NCI-H774 (cell line): ENCODE data around the gene ATG4C.
"Not testable (repeated sequence)": the region's sequence is repeated elsewhere in the genome, so short reads cannot be mapped to it uniquely, and the experiment has no call there.

Experiments
- DNase-seq: peaks from one replicate; lab custom pipeline; 2025; lab: John Stamatoyannopoulos, UW

The ATG4C gene

DNA sequence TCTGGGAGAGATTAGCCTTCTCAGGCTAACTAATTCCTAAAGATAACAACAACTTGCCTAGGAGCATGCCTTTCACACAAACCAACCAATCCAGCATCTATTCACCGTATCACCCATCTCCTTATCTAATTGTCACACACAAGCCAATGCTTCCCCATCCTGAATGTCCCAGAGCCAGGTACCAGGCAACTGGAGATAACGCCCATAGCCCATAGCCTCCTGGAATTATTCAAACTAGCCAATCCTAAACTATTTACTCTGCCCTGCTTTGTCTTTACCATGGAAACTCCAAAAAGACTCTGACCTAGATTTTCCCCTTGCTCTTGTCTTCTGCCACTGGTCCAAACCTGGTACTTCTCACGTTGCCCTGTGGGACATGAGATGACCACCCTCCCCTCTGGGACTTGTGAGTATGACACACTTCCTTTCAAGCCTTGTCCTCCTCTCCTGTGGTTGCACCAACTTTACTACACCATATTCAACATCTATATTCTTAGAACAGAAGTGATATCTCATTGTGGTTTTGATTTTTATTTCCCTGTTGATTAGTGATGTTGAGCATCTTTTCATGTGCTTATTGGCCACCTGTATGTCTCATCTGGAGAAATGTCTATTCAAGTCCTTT, 8.8 kb upstream of the ATG4C start:
- DNase-seq: no peak

DNA sequence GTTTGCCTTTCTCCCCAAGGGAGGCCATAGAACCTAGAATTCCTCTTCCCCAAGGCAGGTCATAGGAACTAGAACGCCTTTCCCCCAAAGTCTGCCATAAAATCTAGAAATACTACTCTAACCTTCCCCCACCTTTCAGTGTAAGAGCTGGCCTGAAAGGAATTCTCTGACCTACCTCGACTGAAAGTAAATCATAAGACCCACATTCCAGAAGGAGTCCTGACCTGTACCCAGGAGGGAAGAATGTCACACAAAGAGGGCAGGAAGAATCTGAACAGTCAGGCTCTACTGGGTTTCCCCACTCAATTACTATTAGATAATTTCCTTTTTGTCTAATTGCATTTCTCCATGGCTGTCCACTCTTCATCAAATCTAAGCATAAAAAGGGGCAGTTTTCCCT, 5.7 kb upstream of the ATG4C start:
- DNase-seq: no peak

DNA sequence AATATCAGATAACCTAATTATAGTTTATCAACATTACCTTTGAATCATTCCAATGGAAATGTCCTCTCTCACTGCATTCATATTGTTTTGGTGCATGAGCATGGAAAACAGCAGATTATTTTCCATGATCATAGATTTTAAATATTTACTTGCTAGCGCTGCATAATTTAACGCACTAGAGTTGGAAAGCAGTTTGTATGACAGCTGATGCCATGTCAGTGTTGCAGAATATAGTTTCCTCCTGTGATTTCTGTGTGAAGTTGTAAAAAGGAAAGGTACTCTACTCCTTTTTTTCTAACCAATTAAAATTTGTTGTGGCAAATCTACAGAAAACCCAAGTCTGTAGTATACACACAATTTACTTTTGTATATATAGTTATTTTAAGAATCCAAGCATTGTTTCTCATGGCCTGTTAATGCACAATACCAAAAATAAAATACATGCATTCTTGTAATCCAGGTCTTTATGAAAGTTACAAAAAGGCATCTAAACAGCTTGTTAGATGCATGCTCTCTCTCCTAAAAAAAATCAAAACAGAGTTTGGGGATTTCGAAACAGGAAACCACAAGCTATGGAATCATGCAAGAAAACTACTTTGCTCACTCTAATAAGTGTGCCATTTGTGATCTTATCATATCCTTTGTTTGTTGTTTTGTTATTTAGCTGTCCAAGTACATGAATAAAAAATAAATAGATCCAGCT, 1.9 kb upstream of the ATG4C start:
- no peak for DNase-seq

DNA sequence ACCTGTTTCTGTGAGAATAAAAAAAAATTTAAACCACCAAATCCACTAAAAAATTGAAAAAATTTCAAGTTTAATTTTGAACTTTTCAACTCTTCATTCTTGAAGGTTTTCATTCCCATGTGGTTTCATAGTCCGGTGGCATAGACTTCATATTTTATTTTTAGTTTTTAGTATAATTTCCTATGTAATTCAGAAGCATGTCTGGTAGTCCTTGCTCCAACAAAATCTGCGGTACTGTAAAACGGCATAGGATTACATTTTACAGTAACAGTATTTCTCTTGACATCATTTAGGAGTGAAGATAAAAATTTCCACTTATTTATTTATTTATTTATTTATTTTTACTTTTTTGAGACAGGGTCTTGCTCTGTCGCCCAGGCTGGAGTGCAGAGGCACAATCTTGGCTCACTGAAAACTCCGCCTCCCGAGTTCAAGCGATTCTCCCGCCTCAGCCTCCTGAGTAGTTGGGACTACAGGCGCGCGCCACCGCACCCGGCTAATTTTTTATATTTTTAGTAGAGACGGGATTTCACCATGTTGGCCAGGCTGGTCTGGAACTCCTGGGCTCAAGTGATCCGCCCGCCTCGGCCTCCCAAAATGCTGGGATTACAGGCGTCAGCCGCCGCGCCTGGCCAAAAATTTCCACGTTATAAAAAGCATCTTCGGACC, 1.3 kb upstream of the ATG4C start:
- DNase-seq: not testable (repeated sequence)

DNA sequence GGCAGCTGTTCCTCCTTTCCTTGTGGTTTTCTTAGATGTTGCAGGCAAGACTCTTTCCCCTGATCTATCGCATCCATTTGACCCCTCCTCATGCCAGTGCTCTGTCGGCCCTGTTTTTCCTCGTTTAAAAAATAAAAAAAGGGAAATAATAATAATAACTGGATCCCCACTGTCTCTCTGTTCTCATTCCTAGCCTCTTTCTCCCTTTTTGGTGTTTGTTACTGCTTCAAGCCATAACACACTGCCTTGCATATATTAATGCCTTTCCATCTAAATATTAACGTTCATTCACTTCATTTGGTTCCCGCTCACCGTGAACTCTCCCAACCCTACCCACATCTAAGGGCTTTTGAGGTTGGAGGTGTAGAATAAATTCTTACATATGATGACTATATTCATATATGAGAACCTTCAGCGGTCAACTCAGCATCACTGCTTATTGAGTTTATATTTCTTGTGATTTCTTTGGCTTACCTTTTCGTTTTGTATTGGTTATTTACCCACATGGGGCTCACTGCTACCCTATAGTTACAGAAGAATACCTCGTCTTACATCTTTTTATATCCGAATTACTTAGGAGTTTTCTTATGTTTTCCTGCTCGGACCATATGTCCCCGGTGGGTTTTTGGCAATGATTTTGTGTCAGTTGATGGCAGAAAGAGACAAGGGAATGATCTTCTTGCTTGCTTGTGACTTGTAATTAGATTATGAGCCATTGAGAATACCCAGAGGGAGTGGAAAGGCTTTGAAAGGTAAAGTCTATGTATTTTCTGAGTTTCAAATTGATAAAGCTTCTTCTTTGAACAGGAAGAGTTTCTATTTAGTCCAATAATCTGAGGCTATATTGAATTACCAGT, 805 bp downstream of the ATG4C start:
- no peak for DNase-seq

DNA sequence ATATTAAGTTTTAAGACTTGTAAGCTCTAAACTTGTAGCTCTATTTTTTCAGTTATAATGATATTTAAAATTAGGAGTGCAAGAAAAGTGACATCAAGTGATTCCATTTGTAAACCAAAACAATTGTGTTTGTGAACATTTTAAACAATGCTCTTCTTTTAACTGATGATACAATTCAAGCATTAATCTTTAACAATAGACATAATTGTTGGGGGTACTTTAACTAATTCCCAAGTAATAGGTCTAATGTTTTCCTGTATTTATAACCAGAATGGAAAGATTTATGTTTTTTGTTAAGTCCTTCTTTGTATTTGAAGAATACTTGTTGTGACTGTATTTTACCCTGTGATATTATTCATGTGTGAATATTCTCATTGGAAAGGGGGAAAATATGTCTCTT, 6.8 kb downstream of the ATG4C start:
- no peak for DNase-seq

DNA sequence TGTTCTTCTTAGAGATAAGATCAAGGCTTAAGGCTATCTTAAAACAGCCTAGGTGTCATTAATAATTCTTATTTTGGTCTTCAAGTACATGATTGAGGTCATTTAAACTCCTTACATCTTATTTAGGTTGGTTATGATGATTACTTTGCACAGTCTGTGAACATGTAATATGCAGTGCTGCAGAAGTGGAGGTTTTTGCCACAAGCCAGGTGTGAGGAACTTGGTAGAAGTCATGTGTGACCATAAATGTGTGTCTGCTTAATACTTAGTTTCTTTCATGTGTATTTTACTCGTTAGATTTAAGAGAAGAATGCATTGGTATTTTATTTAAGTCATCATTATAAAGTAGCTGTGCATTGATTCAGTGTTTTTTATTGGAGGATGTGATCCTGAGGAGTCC, 10.1 kb downstream of the ATG4C start:
- no peak for DNase-seq

DNA sequence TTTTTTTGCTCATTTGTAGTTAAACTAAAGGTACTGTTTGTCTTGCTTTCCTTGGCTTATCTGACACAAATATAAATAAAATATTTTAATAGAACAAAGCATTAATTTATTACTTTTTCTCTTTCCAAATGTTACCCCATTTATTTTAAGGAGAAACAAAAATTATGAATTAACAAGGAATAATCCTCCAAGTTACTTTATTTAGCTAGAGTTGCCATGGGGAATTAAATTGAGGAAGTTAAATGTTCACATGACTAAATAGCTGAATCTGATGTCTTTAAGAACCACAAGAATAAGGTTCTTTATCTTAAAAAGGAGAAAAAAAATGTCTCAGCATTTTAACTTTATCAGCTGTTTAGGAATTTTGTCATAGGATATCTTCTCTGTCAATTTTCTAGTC, 12.3 kb downstream of the ATG4C start:
- DNase-seq: no peak

DNA sequence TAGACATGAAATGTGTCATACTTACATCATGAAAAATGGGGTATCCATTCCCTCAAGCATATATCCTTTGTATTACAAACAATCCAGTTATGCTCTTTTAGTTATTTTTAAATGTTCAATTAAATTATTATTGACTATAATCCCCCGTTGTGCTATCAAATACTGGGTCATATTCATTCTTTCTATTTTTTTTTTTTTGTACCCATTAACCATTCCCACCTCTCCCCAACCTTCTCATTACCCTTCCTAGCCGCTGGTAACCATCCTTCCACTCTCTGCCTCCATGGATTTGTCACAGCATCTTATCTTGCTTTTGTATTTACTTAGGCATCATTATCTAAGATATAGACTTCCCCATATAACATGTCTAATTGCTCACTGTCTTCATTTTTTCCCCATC, 15.8 kb downstream of the ATG4C start:
- DNase-seq: no peak

DNA sequence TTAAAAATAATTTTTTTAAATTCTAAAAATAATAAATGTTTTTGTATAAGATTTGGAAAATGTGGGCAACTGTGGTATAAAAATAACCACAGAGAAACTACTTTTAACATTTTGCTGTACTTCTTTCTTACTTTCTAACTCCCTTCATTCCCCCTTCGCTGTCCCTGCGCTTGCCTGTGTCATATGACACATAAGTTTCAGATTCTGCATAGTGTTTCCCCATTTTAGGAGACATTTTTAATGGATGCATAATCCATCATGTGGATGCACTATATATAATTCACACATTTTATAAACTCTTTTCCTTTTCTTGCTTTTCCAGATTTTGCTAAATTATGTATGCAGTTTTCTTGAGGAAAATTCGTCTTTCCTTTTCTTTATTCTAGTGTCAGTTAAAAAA, 16.3 kb downstream of the ATG4C start:
- no peak for DNase-seq

DNA sequence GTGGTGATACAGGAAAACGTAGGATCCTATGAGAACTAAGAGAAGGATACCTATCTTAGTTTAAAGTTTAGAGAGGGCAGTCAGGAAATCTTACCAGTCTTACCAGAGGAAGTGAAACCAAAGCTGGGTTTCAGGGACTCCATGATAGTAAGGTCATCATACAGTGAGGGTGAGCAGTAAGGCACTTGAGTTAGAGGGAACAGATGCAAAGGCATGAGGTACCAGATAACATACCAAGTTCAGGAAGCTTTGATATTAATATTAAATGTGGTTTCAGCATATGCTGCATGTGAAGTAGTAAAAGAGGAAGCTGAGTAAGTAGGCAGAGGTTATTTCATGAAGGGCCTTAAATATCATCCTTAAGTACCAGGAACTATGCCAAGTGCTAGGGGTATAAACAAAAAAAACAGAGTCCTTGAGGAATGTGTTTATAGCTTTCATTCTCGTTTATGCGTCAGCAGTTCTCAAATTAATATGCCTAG, 16.9 kb downstream of the ATG4C start:
- no peak for DNase-seq

DNA sequence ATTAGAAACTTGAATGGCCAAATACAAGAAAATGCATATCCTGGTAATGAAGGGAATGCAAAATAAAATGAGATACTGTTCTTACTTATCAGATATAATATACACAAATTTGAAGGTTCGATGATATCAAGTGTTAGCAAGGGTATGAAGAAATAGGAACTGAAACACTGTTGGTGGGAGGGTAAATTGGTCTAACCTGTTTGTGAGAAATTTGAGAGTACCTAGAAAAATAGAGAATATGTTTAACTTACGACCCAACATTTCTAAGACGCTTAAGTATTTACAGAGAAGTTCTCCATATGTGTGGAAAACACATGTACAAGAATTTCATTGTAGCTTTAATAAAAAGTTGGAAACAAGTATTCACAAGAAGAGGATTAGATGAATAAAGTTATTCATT, 25.9 kb downstream of the ATG4C start:
- no peak for DNase-seq

DNA sequence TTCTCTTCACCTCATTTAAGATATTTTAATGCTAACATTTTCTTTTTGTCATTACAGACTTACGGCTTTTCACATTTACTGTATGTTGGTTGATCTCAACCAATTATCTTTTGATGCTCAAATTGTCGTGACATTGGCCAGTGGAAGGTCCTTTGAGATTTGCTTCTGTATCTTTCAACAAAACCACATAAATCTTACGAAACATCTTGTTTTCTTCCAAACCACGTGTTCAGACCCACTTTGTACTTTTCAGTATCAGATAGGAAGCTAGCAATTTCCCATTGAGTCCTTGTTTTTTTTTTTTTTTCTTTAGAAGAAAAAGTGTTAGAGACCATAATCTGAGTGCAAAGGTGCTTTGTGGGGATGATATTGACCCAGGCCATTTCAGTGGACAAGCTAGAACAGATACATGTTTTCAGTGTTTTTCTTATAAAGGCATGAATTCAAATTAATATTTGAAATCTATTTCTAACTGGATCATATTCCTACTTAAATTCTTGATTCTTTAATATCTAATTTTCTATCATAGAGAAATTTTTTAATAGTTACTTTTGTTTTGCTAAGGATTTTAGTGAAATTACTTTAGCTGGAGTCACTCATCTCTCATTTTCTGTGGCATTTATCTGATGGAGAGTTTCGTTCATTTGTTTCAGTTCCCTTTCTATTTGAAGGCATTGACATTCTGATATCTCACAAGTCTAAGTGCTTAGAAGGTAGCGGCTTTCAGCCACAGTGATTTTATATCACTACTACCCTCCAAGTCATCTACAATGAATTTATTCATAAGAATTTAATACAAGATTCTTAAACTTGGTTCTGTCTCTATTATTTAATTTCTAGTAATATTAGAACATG, 26.7 kb downstream of the ATG4C start:
- no peak for DNase-seq

DNA sequence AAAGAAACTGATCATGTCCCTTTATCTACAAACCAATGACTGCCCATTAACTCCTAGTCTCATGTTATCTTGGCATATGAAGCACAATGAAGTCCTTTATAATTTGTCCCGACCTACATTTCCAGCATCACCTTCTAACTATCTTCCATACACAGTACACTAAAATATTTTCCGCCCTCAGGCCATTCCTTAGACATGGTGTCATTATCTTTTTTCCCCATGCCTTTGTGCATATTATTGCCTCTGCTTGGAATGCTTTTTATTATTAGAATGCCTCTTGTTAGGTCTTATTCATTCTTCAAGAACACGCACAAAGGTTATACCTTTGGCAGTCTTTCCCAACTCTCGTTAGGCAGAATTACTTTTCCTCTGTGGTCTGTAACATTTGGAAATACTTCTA, 39.6 kb downstream of the ATG4C start:
- DNase-seq: no peak

DNA sequence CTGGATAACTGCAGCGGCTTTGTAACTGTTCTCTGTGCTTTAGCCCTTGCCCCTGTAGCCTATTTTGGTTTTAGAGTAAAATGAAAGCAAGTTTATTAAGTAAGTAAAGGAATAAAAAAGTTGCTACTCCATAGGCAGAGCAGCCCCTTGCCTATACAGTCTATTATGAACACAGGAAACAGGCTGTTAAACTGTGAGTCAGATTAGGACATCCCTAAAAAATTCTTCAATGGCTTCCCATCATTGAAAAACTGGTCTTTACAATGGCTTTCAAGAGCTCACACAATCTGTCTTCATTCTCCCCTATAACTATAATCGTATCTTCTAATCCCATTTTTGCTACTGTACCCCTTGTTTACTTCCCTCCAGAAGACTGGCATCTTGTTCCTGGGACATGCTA, 43.0 kb downstream of the ATG4C start:
- DNase-seq: no peak

DNA sequence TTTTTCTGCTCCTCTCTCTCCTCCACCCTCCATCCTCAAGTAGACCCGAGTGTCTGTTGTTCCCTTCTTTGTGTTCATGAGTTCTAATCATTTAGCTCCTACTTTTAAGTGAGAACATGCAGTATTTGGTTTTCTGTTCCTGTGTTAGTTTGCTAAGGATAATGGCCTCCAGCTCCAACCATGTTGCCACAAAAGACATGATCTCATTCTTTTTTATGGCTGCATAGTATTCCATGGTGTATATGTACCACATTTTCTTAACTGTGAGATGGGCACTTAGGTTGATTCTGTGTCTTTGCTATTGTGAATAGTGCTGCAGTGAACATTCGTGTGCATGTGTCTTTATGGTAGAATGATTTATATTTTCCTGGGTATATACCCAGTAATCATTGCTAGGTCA, 43.9 kb downstream of the ATG4C start:
- DNase-seq: not testable (repeated sequence)

DNA sequence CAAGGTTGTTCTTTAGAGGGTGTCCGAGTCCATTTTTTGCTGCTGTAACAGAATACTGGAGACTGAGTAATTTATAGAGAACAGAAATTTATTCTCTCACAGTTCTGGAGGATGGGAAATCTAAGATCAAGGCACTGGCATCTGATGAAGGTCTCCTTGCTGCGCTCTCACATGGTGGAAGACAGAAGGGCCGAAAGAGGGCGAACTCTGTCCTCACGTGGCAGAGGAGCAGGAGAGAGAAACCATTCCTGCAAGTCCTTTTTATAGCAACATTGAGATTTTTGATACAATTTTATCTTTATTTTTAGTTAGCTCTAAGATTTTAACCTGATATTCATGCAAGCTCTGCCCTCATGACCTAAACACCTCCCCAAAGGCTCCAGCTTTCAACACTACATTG, 48.3 kb downstream of the ATG4C start:
- no peak for DNase-seq

DNA sequence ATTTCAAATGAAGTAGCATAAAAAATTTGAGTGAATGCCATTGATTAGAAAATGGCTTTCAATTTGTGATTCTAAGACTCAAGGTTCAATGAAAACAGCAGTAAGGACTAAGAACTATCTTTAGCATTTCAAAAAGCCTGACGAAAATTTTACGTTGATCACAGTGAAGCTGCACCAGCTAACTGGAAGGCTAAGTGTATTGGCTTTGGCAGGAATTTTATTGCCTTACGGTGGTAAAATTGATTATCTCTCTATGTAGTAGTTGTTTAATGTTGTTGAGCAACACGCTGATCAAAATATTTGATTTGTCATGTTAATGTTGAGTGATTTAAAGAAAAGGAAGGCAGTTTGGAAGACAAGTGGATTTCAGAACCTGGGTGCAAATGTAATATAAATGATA, 49.6 kb downstream of the ATG4C start:
- DNase-seq: no peak

DNA sequence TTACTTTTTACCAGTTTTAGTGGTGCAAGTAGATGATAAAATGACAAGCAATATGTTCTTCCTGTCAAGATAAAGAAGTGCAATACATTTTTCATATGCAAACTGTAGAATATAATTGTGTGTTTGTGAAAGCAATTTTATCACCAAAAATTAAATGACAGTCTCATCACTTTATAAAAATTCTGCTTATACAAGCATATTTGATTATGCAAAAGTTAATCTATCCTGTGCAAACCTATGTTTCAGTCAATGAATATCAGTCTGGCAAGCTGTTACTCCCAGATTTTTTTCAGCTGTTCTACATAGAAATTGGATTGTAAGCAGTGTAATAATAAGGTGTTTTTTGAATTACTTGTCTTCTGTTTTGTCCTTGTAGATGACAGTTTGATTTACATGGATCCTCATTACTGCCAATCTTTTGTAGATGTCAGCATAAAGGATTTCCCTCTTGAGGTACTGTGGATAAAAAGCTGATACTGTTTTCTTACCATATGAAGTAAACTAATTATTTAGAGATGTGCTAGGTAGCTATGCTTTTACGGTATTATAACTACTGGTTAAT, 50.5 kb downstream of the ATG4C start:
- DNase-seq: no peak

DNA sequence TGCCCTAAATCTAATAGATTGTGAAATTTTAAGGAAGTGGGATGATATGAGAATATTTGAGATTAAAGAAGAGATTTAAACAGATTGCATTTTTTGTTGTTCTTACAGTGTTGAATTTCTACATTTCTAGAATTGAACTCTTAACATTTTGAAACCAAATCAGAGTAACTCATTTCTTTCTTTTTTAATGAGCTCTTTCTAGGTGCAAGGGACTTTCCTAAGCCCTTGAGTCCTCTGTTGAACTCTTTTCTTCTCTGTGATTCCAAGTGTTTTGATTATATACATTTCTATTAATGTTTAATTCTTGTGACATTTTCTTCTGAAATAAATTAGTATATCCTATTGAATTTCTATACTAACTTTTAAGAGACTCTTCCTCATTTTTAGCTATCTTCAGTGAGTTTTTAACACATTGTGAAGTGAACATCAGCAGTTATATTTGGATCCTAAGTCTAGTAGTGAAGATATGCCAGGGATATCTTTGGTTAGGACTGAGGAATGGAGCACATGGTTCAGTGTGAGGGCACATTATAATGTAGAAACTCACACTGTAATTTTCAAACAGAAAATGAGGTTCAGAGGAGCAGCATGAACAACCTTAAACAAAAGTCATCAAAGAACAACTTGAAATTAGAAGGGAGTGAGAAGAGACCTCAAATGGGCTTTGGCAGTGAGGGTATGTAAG, 53.1 kb downstream of the ATG4C start:
- no peak for DNase-seq

DNA sequence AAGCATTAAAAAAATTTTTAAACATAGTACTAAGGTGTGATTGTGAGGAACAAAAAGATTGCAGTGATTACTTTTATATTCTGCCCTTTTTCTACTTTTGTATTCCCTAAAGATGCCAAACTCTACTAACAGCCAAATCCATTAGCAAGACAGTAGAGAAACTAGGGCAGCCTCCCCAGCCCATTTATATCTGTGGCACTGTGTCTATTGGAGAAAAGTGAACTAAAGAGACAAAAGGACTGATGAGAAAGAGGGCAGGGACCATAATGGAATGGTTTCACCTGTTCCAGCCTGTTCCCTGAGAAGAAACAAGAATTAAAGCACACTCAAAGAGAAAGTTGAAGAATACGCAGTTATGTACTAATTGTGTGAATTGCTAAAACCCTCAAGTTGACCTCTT, 56.6 kb downstream of the ATG4C start:
- no peak for DNase-seq
